Fibroblast of skin of left biceps (primary cell): ENCODE results near the gene DMKN.
"Not testable (repeated sequence)": the region's sequence is repeated elsewhere in the genome, so short reads cannot be mapped to it uniquely, and the experiment has no call there.

Source experiments
- DNase-seq, 2 experiments: peaks; one replicate each; pipeline ENCODE4 v3.0.0-alpha.2; 2013; ENCODE audit warnings: low read depth in 2 of 2

The DMKN gene

GRCh38 chr19:35462476-35462953, 50.9 kb downstream of the DMKN start:
- DNase-seq, result no peak

GRCh38 chr19:35461788-35462187, 51.7 kb downstream of the DMKN start:
- DNase-seq, result not testable (repeated sequence)

- no peak for DNase-seq
Measured at GRCh38 chr19:35461060-35461459, 52.4 kb downstream of the DMKN start.

- no peak for DNase-seq
Measured at GRCh38 chr19:35460608-35461007, 52.8 kb downstream of the DMKN start.

DNA sequence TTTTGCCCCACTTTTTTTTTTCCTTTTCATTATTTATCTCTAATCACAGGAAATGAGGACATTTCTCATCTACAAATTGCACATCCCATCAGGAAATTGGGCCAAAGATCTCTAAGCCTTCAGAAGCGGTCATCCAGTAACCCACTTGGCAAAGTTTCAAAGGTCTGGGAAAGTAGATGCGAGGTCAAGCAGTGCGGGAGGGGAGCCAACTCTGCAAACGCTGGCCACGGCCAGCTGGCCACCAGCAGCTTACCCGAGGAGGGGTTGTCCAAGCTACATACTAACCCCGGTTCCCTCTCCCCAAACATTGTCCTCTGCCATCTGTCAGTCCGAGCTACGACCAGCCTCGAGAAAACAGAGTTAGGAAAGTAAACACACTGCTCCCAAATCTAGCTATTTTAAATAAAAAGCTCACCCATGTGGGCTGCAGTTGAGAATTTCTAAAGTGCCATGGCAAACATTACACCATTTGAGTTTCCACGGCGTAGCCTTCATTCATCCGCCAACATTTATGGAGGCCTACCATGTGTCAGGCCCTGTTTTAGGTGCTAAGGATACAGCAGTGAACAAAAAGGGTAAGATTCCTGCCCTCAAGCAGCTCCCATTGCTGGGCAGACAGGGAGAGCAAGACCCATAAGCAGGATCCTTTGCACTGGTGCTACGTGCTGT, 53.9 kb downstream of the DMKN start:
- no peak for DNase-seq

DNA sequence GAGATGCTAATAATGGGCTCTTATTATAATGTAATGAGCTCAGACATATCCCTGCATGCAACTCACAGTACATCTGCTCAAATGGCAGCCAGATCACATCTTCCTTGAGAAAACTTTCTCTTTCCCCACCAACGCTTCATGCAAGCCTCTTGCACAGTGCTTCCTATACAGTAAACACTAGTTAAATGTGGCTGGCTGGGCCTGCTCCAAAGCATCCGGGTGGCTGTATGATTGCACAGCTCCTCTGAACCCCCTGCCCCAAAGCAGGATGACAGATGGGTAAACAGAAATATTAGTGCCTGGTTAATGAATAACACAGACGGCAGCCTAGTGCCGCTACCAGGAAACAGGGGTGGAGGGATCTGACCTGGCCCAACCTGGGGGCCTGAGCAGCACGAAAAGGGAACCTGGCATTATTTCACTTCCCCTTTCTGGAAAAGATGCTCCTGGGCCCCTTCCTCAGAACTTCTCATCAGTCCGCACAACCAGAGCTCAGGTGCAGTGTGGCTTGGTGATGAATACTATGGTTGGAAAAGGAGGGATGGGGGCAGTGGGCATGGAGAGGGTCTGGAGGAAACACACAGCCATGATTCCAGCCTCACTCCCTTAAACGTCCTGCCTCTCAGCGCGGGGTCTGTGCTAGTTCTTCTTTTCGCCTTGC, 54.6 kb downstream of the DMKN start:
- DNase-seq, result no peak

DNA sequence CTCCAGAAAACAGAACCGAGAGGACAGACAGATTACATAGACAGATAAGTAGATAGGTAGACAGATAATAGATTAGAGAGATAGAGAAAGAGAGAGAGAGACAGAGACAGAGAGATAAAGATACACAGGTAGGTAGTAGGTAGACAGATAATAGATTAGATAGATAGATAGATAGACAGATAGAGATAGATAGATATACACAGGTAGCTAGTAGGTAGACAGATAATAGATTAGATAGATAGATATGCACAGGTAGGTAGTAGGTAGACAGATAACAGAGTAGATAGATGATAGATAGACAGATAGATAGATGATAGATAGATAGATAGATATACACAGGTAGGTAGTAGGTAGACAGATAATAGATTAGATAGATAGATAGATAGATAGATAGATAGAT, 55.3 kb downstream of the DMKN start:
- DNase-seq, result no peak

GRCh38 chr19:35457173-35457572, 56.3 kb downstream of the DMKN start:
- no peak for DNase-seq

GRCh38 chr19:35455616-35456201, 57.7 kb downstream of the DMKN start:
- no peak for DNase-seq

DNA sequence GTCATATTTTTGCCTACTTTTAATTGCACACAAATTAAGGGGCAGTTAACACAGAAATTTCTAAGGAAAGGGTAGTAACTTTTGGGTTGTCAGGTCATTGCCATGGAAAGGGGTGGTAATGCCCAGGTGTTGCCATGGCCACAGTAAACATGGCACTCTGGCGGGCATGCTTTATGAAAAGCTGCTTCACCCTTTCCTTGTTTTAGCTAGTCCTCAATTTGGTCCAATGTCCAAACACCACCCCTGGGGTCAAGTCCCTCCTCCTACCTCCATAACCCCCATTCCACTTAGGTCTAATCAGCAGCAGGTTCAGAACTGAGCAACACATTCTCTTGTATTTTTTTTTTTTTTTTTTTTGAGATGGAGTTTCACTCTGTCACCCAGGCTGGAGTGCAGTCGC, 58.8 kb downstream of the DMKN start:
- no peak for DNase-seq

GRCh38 chr19:35451338-35452096, 61.9 kb downstream of the DMKN start:
- DNase-seq, result no peak

- no peak for DNase-seq
Measured at GRCh38 chr19:35449359-35450043, 63.9 kb downstream of the DMKN start.

DNA sequence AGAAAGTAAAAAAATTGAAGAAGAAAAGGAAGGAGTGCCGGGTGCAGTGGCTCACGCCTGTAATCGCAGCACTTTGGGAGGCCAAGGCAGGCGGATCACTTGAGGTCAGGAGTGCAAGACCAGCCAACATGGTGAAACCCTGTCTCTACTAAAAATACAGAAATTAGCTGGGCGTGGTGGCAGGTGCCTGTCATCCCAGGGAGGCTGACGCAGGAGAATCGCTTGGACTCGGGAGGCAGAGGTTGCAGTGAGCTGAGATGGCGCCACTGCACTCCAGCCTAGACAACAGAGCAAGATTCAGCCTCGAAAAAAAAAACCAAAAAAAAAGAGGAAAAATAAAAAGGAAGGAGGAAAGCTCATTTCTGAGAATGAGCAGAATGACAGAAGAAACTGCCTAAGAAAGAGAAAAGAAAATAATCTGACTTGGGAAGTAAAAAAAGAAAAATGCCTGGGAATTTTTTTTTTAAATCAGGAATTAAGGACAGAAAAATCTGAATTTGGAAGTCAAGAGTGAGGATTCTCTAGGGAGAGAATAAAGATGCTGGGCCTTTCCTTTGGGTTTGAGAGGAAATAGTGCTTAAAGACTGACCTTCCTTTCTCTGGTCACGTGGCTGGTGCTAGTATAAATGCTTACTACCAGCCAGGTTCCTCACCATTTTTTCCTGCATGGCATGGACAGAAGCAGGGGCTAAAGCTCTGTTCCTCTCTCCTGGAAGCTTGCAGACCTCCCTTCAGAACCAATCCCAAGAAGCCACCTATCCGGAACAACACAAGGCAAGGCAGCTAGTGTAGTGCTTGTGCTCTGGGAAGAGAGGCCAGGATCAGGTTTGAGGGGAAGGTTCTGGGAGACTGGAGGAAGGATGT, 65.6 kb downstream of the DMKN start, which contains the start of gene FFAR2:
TSS of gene FFAR2 (plus strand) at position 652 of the 864 bp plus-strand sequence. CDS start 1,458 bp downstream, outside the sequence.
- no peak for DNase-seq
